HCT116 (cell line): ENCODE data around the gene CORO2B. TPM values are rescaled to one million over a fixed set of nuclear protein-coding genes. Genes with fewer than 3 reads are reported as not detected.

ENCODE experiments used
- ATAC-seq: fragments of 200-7000 bp; cut with Tn5 transposase; 2 replicates; pipeline ENCODE4 v1.9.1; 2020; ENCODE audit warnings: mild to moderate bottlenecking, moderate library complexity
- BruUV-seq: library from RNA; stranded (reverse); fragments of 400-500 nt; replicated peaks from 2 replicates; lab custom pipeline; 2021; lab: Mats Ljungman, UMichigan
- CTCF ChIA-PET: fragments of 300-600 bp; sonication (Branson Sonifier 250); formaldehyde crosslinking; loops from one replicate; lab custom pipeline; 2021; ENCODE audit warnings: antibody characterized with exemption; lab: Charles Lee
- POLR2A ChIA-PET: fragments of 300-600, 350-600 bp; sonication (Branson Sonifier 250); formaldehyde crosslinking; loops from one replicate; lab custom pipeline; 2021; ENCODE audit warnings: antibody characterized with exemption; lab: Charles Lee
- RAD21 ChIA-PET, 2 experiments: fragments of 300-600 bp; sonication (Branson Sonifier 250); formaldehyde crosslinking; loops; one replicate each; lab custom pipeline; 2023; ENCODE audit warnings: low total read pairs in 2 of 2; ENCODE audit not compliant: uncharacterized antibody in 2 of 2, unreplicated experiment in 2 of 2, low non-redundant PET in 1 of 2; lab: Charles Lee
- DNase-seq: peaks from one replicate; pipeline ENCODE4 v3.0.0-alpha.2; 2010; ENCODE audit warnings: low read depth, low spot score
- H2AFZ ChIP-seq: fragments of 200-600 bp; shearing (Covaris generic), sonication (generic); 2 replicates; pipeline ENCODE4 v1.6.1; 2017; ENCODE audit warnings: low read depth, mixed run types, mixed read lengths, antibody characterized with exemption, low read length; ENCODE audit not compliant: poor library complexity, severe bottlenecking
- H3K27ac ChIP-seq: 2 replicates; pipeline ENCODE4 v1.5.1; 2012; ENCODE audit warnings: low read depth, low read length
- H3K27me3 ChIP-seq: fragments of 200-600 bp; sonication (generic); 2 replicates; pipeline ENCODE4 v1.6.1; 2016; ENCODE audit warnings: mixed run types, low read length, mixed read lengths; ENCODE audit not compliant: insufficient read depth
- H3K36me3 ChIP-seq, 2 experiments: fragments of 200-500 bp in 1 of 2; fragments of 200-600 bp in 1 of 2; sonication (Bioruptor generic) in 1 of 2; sonication (generic) in 1 of 2; 2 replicates each; pipeline versions ENCODE4 v1.5.1 to v1.6.1; 2014 to 2016; ENCODE audit warnings: low read length in 2 of 2, inconsistent platforms in 1 of 2, mixed read lengths in 1 of 2, mixed run types in 1 of 2; ENCODE audit not compliant: insufficient read depth in 2 of 2, control insufficient read depth in 1 of 2
- H3K4me1 ChIP-seq, 2 experiments: fragments of 200-600 bp in 1 of 2; sonication (generic) in 1 of 2; 2 replicates each; pipeline versions ENCODE4 v1.5.1 to v1.6.1; 2012 to 2017; ENCODE audit warnings: low read length in 2 of 2, inconsistent platforms in 1 of 2, mild to moderate bottlenecking in 1 of 2, mixed read lengths in 1 of 2, mixed run types in 1 of 2, moderate library complexity in 1 of 2; ENCODE audit not compliant: insufficient read depth in 2 of 2, control insufficient read depth in 1 of 2
- H3K4me2 ChIP-seq: fragments of 200-600 bp; sonication (generic); 2 replicates; pipeline ENCODE4 v1.6.1; 2017; ENCODE audit warnings: mixed run types, low read length, mixed read lengths
- H3K4me3 ChIP-seq, 2 experiments: fragments of 200-600 bp in 1 of 2; sonication (generic) in 1 of 2; replicated peaks in 1 of 2; 2 replicates each; pipeline ENCODE4 v1.5.1; 2011 to 2016; ENCODE audit warnings: low read length in 2 of 2, control low read depth in 1 of 2, low read depth in 1 of 2, mild to moderate bottlenecking in 1 of 2, mixed read lengths in 1 of 2, mixed run types in 1 of 2
- H3K79me2 ChIP-seq: fragments of 200-600 bp; sonication (generic); 2 replicates; pipeline ENCODE4 v1.6.1; 2017; ENCODE audit warnings: mild to moderate bottlenecking, mixed run types, low read length, moderate library complexity, mixed read lengths; ENCODE audit not compliant: insufficient read depth
- H3K9ac ChIP-seq: fragments of 200-600 bp; sonication (generic); 2 replicates; pipeline ENCODE4 v1.6.1; 2016; ENCODE audit warnings: low read length, mixed read lengths
- H3K9me2 ChIP-seq: fragments of 200-600 bp; sonication (generic), shearing (Covaris generic); 2 replicates; pipeline ENCODE4 v1.6.1; 2017; ENCODE audit warnings: mixed run types, mild to moderate bottlenecking, moderate library complexity; ENCODE audit not compliant: insufficient read depth
- H3K9me3 ChIP-seq, 2 experiments: fragments of 200-500 bp in 1 of 2; fragments of 200-600 bp in 1 of 2; sonication (Bioruptor generic) in 1 of 2; sonication (generic) in 1 of 2; 2 replicates each; pipeline ENCODE4 v1.6.1; 2014 to 2017; ENCODE audit warnings: low read length in 2 of 2, mixed read lengths in 2 of 2, inconsistent platforms in 1 of 2, low read depth in 1 of 2, mild to moderate bottlenecking in 1 of 2, mixed run types in 1 of 2, moderate library complexity in 1 of 2; ENCODE audit not compliant: control insufficient read depth in 1 of 2, insufficient read depth in 1 of 2
- H4K20me1 ChIP-seq: fragments of 200-600 bp; sonication (generic), shearing (Covaris generic); 2 replicates; pipeline ENCODE4 v1.6.1; 2017; ENCODE audit warnings: mixed run types, mild to moderate bottlenecking, moderate library complexity; ENCODE audit not compliant: insufficient read depth
- CTCF ChIP-seq, 3 experiments: fragments of 200-600 bp in 1 of 3; sonication (generic) in 1 of 3; IDR thresholded peaks in 2 of 3; conservative IDR thresholded peaks in 1 of 3; 2 replicates each; pipeline ENCODE4 v1.5.1; 2012 to 2017; ENCODE audit warnings: low read depth in 2 of 3, low read length in 2 of 3, antibody characterized with exemption in 1 of 3, borderline replicate concordance in 1 of 3, control low read depth in 1 of 3, mild to moderate bottlenecking in 1 of 3, mixed read lengths in 1 of 3, mixed run types in 1 of 3, moderate library complexity in 1 of 3; ENCODE audit not compliant: insufficient read depth in 1 of 3
- ELF1 ChIP-seq: IDR thresholded peaks from 2 replicates; pipeline ENCODE4 v1.6.1; 2012; ENCODE audit warnings: low read depth, borderline replicate concordance
- EZH2phosphoT487 ChIP-seq: fragments of 200-600 bp; IDR thresholded peaks from 2 replicates; pipeline ENCODE4 v1.6.1; 2018; ENCODE audit warnings: antibody characterized with exemption, borderline replicate concordance
- JUND ChIP-seq: IDR thresholded peaks from 2 replicates; pipeline ENCODE4 v1.6.1; 2012
- MAX ChIP-seq: IDR thresholded peaks from 2 replicates; pipeline ENCODE4 v1.6.1; 2012
- POLR2A ChIP-seq: IDR thresholded peaks from 2 replicates; pipeline ENCODE4 v1.7.0; 2011; ENCODE audit warnings: borderline replicate concordance; ENCODE audit not compliant: insufficient read depth, insufficient read length; ENCODE audit errors: extremely low read depth
- POLR2AphosphoS5 ChIP-seq: IDR thresholded peaks from 2 replicates; pipeline ENCODE4 v1.6.1; 2011; ENCODE audit warnings: mild to moderate bottlenecking, low read depth, low read length, moderate library complexity
- RAD21 ChIP-seq: IDR thresholded peaks from 2 replicates; pipeline ENCODE4 v1.6.1; 2012; ENCODE audit warnings: low read depth, mild to moderate bottlenecking
- SP1 ChIP-seq: IDR thresholded peaks from 2 replicates; pipeline ENCODE4 v1.6.1; 2012; ENCODE audit warnings: low read depth
- SRF ChIP-seq: IDR thresholded peaks from 2 replicates; pipeline ENCODE4 v1.6.1; 2012; ENCODE audit warnings: low read depth
- ZBTB33 ChIP-seq: IDR thresholded peaks from 2 replicates; pipeline ENCODE4 v1.6.1; 2011; ENCODE audit warnings: mild to moderate bottlenecking, low read length, moderate library complexity; ENCODE audit not compliant: insufficient replicate concordance; ENCODE audit errors: extremely low read depth
- intact Hi-C: fragments of 100-400 bp; cut with micrococcal nuclease; formaldehyde crosslinking; loops from 2 replicates; pipeline ENCODE4 v1.10.0; 2022
- total RNA-seq: library from RNA; stranded (reverse); gene quantifications from one replicate; pipeline ENCODE4 v1.2.1, GENCODE V29; 2021; ENCODE audit not compliant: unreplicated experiment

The CORO2B gene
- total RNA-seq, 1 experiment from 2014 or later = 2.8 TPM

- H3K36me3 ChIP-seq = no peaks in the 10 kb centered on the region
- H3K27ac ChIP-seq = no peak overlapping the region
- peaks cover 0 to 9% of the 10 kb centered on the region in 2 experiments; a peak in 2 of 4 replicates for H3K4me1 ChIP-seq
- no peaks in the 10 kb centered on the region for H3K27me3 ChIP-seq
- no peak for TF ChIP-seq JUND
- no peak for TF ChIP-seq SRF
- TF ChIP-seq CTCF (IDR thresholded peaks at IDR 0.05 in 2 of 3, conservative IDR thresholded peaks at IDR 0.05 in 1 of 3; ENCODE audit: borderline replicate concordance in 1 of 3, insufficient read depth in 1 of 3, low read depth in 2 of 3, low read length in 2 of 3) = no peak
- TF ChIP-seq EZH2phosphoT487 = no peak
- TF ChIP-seq SP1 = no peak
- no peak for TF ChIP-seq ZBTB33
- no peak for TF ChIP-seq POLR2A
- no peak for TF ChIP-seq POLR2AphosphoS5
- TF ChIP-seq ELF1 = no peak
- TF ChIP-seq RAD21 = no peak
- no peak for TF ChIP-seq MAX
- TF ChIP-seq, all 23 proteins: peak for 0
- no peak overlapping the region for H3K9ac ChIP-seq
- no TSS peak for BruUV-seq
- CTCF ChIA-PET = interaction anchor here (0.8 to 3.9 kb wide), 17 partner anchors 8 to 479 kb away, joined by 3 to 98 read pairs (median 4); no protein-coding TSS in a partner anchor
- H2AFZ ChIP-seq = no peak overlapping the region
- H3K4me3 ChIP-seq = no peak overlapping the region
- intact Hi-C loops = loop anchor here (1.0 to 5.0 kb wide), 4 partner anchors 119 to 370 kb away; no protein-coding TSS in a partner anchor
- H3K9me3 ChIP-seq = no peaks in the 10 kb centered on the region
- no peak for DNase-seq
- no peak overlapping the region for H3K4me2 ChIP-seq
- POLR2A ChIA-PET = no interaction called here
- no peaks in the 10 kb centered on the region for H3K79me2 ChIP-seq
- RAD21 ChIA-PET = interaction anchor here (0.6 to 3.1 kb wide), 6 partner anchors 119 to 370 kb away, joined by 3 to 28 read pairs (median 6); no protein-coding TSS in a partner anchor
- no peaks in the 10 kb centered on the region for H3K9me2 ChIP-seq
- no peaks in the 10 kb centered on the region for H4K20me1 ChIP-seq
- no peak for ATAC-seq
These were observed 23.8 kb upstream of the CORO2B start for GRCh38 chr15:68554721-68555678.
